ENCODE results near the gene STK32B.

- TF ChIP-seq EP300 (IDR thresholded peaks at IDR 0.05; ENCODE audit: borderline replicate concordance) (no peak), YY1 (IDR thresholded peaks at IDR 0.05; ENCODE audit: low read depth) (no peak), MAX (IDR thresholded peaks at IDR 0.05) (no peak), FOXM1 (IDR thresholded peaks at IDR 0.05; ENCODE audit: borderline replicate concordance, low read depth) (no peak), CEBPB (IDR thresholded peaks at IDR 0.05) (no peak), REST (IDR thresholded peaks at IDR 0.05; ENCODE audit: low read depth) (no peak), TEAD4 (IDR thresholded peaks at IDR 0.05) (no peak), TAF1 (IDR thresholded peaks at IDR 0.05; ENCODE audit: low read depth) (no peak), RAD21 (IDR thresholded peaks at IDR 0.05; ENCODE audit: low read depth) (no peak), ZBTB7A (IDR thresholded peaks at IDR 0.05; ENCODE audit: low read depth) (no peak)
Observed at GRCh38 chr4:5014007-5014682, 37.1 kb upstream of the STK32B start.

All from Ishikawa (cell line).